HCT116 (cell line): ENCODE results near the gene SLC39A10. TPM values are rescaled to one million over a fixed set of nuclear protein-coding genes. Genes with fewer than 3 reads are reported as not detected.

Experiments
- ATAC-seq: fragments of 200-7000 bp; cut with Tn5 transposase; 2 replicates; pipeline ENCODE4 v1.9.1; 2020; ENCODE audit warnings: mild to moderate bottlenecking, moderate library complexity
- BruUV-seq: library from RNA; stranded (reverse); fragments of 400-500 nt; replicated peaks from 2 replicates; lab custom pipeline; 2021; lab: Mats Ljungman, UMichigan
- CTCF ChIA-PET: fragments of 300-600 bp; sonication (Branson Sonifier 250); formaldehyde crosslinking; loops from one replicate; lab custom pipeline; 2021; ENCODE audit warnings: antibody characterized with exemption; lab: Charles Lee
- POLR2A ChIA-PET: fragments of 300-600, 350-600 bp; sonication (Branson Sonifier 250); formaldehyde crosslinking; loops from one replicate; lab custom pipeline; 2021; ENCODE audit warnings: antibody characterized with exemption; lab: Charles Lee
- RAD21 ChIA-PET, 2 experiments: fragments of 300-600 bp; sonication (Branson Sonifier 250); formaldehyde crosslinking; loops; one replicate each; lab custom pipeline; 2023; ENCODE audit warnings: low total read pairs in 2 of 2; ENCODE audit not compliant: uncharacterized antibody in 2 of 2, unreplicated experiment in 2 of 2, low non-redundant PET in 1 of 2; lab: Charles Lee
- DNase-seq: peaks from one replicate; pipeline ENCODE4 v3.0.0-alpha.2; 2010; ENCODE audit warnings: low read depth, low spot score
- H2AFZ ChIP-seq: fragments of 200-600 bp; shearing (Covaris generic), sonication (generic); 2 replicates; pipeline ENCODE4 v1.6.1; 2017; ENCODE audit warnings: low read depth, mixed run types, mixed read lengths, antibody characterized with exemption, low read length; ENCODE audit not compliant: poor library complexity, severe bottlenecking
- H3K27ac ChIP-seq: 2 replicates; pipeline ENCODE4 v1.5.1; 2012; ENCODE audit warnings: low read depth, low read length
- H3K27me3 ChIP-seq: fragments of 200-600 bp; sonication (generic); 2 replicates; pipeline ENCODE4 v1.6.1; 2016; ENCODE audit warnings: mixed run types, low read length, mixed read lengths; ENCODE audit not compliant: insufficient read depth
- H3K36me3 ChIP-seq, 2 experiments: fragments of 200-500 bp in 1 of 2; fragments of 200-600 bp in 1 of 2; sonication (Bioruptor generic) in 1 of 2; sonication (generic) in 1 of 2; 2 replicates each; pipeline versions ENCODE4 v1.5.1 to v1.6.1; 2014 to 2016; ENCODE audit warnings: low read length in 2 of 2, inconsistent platforms in 1 of 2, mixed read lengths in 1 of 2, mixed run types in 1 of 2; ENCODE audit not compliant: insufficient read depth in 2 of 2, control insufficient read depth in 1 of 2
- H3K4me1 ChIP-seq, 2 experiments: fragments of 200-600 bp in 1 of 2; sonication (generic) in 1 of 2; 2 replicates each; pipeline versions ENCODE4 v1.5.1 to v1.6.1; 2012 to 2017; ENCODE audit warnings: low read length in 2 of 2, inconsistent platforms in 1 of 2, mild to moderate bottlenecking in 1 of 2, mixed read lengths in 1 of 2, mixed run types in 1 of 2, moderate library complexity in 1 of 2; ENCODE audit not compliant: insufficient read depth in 2 of 2, control insufficient read depth in 1 of 2
- H3K4me2 ChIP-seq: fragments of 200-600 bp; sonication (generic); 2 replicates; pipeline ENCODE4 v1.6.1; 2017; ENCODE audit warnings: mixed run types, low read length, mixed read lengths
- H3K4me3 ChIP-seq, 2 experiments: fragments of 200-600 bp in 1 of 2; sonication (generic) in 1 of 2; replicated peaks in 1 of 2; 2 replicates each; pipeline ENCODE4 v1.5.1; 2011 to 2016; ENCODE audit warnings: low read length in 2 of 2, control low read depth in 1 of 2, low read depth in 1 of 2, mild to moderate bottlenecking in 1 of 2, mixed read lengths in 1 of 2, mixed run types in 1 of 2
- H3K79me2 ChIP-seq: fragments of 200-600 bp; sonication (generic); 2 replicates; pipeline ENCODE4 v1.6.1; 2017; ENCODE audit warnings: mild to moderate bottlenecking, mixed run types, low read length, moderate library complexity, mixed read lengths; ENCODE audit not compliant: insufficient read depth
- H3K9ac ChIP-seq: fragments of 200-600 bp; sonication (generic); 2 replicates; pipeline ENCODE4 v1.6.1; 2016; ENCODE audit warnings: low read length, mixed read lengths
- H3K9me2 ChIP-seq: fragments of 200-600 bp; sonication (generic), shearing (Covaris generic); 2 replicates; pipeline ENCODE4 v1.6.1; 2017; ENCODE audit warnings: mixed run types, mild to moderate bottlenecking, moderate library complexity; ENCODE audit not compliant: insufficient read depth
- H3K9me3 ChIP-seq, 2 experiments: fragments of 200-500 bp in 1 of 2; fragments of 200-600 bp in 1 of 2; sonication (Bioruptor generic) in 1 of 2; sonication (generic) in 1 of 2; 2 replicates each; pipeline ENCODE4 v1.6.1; 2014 to 2017; ENCODE audit warnings: low read length in 2 of 2, mixed read lengths in 2 of 2, inconsistent platforms in 1 of 2, low read depth in 1 of 2, mild to moderate bottlenecking in 1 of 2, mixed run types in 1 of 2, moderate library complexity in 1 of 2; ENCODE audit not compliant: control insufficient read depth in 1 of 2, insufficient read depth in 1 of 2
- H4K20me1 ChIP-seq: fragments of 200-600 bp; sonication (generic), shearing (Covaris generic); 2 replicates; pipeline ENCODE4 v1.6.1; 2017; ENCODE audit warnings: mixed run types, mild to moderate bottlenecking, moderate library complexity; ENCODE audit not compliant: insufficient read depth
- MAX ChIP-seq: IDR thresholded peaks from 2 replicates; pipeline ENCODE4 v1.6.1; 2012
- POLR2AphosphoS5 ChIP-seq: IDR thresholded peaks from 2 replicates; pipeline ENCODE4 v1.6.1; 2011; ENCODE audit warnings: mild to moderate bottlenecking, low read depth, low read length, moderate library complexity
- SIN3A ChIP-seq: IDR thresholded peaks from 2 replicates; pipeline ENCODE4 v1.6.1; 2012; ENCODE audit warnings: low read depth
- ZBTB33 ChIP-seq: IDR thresholded peaks from 2 replicates; pipeline ENCODE4 v1.6.1; 2011; ENCODE audit warnings: mild to moderate bottlenecking, low read length, moderate library complexity; ENCODE audit not compliant: insufficient replicate concordance; ENCODE audit errors: extremely low read depth
- ZFX ChIP-seq: fragments of 450-650 bp; IDR thresholded peaks from 2 replicates; pipeline ENCODE4 v1.6.1; 2017
- intact Hi-C: fragments of 100-400 bp; cut with micrococcal nuclease; formaldehyde crosslinking; loops from 2 replicates; pipeline ENCODE4 v1.10.0; 2022
- total RNA-seq: library from RNA; stranded (reverse); gene quantifications from one replicate; pipeline ENCODE4 v1.2.1, GENCODE V29; 2021; ENCODE audit not compliant: unreplicated experiment

The SLC39A10 gene
- total RNA-seq, 1 experiment from 2014 or later: 59.0 TPM

- Histone ChIP-seq H3K4me1 (peaks cover 11 to 17% of the 10 kb centered on the region in 2 experiments; a peak in 3 of 4 replicates), H3K36me3 (no peaks in the 10 kb centered on the region), H3K9ac (peak overlapping the region; percentile 76), H2AFZ (no peak overlapping the region), H3K9me2 (no peaks in the 10 kb centered on the region), H3K4me2 (peak overlapping the region; percentile 83)
- DNase-seq: no peak
- BruUV-seq: TSS peak; percentile 42
- intact Hi-C loops: loop anchor here (5.0 kb wide), 1 partner anchor 246 kb away; no protein-coding TSS in a partner anchor
- CTCF ChIA-PET: no interaction called here
- peak; percentile 17; the same call in 1 of the 2 replicates for TF ChIP-seq SIN3A
- TF ChIP-seq MAX: peak; percentile 87
- peak; percentile 66 for TF ChIP-seq ZFX
- TF ChIP-seq ZBTB33: no peak
- TF ChIP-seq POLR2AphosphoS5: peak; percentile 37; the same call in 1 of the 2 replicates
- TF ChIP-seq, all 23 proteins: peak for 4
- H4K20me1 ChIP-seq: no peaks in the 10 kb centered on the region
- H3K27ac ChIP-seq: peak overlapping the region; percentile 87
- ATAC-seq: peak; percentile 23
- H3K79me2 ChIP-seq: peaks cover 52% of the 10 kb centered on the region
- H3K27me3 ChIP-seq: no peaks in the 10 kb centered on the region
- ChIA-PET POLR2A (interaction anchor here (1.4 to 1.8 kb wide), 2 partner anchors 8 to 124 kb away, joined by 10 to 12 read pairs; no protein-coding TSS in a partner anchor), RAD21 (no interaction called here)
- H3K4me3 ChIP-seq: peak overlapping the region; percentile 66 to 80
- H3K9me3 ChIP-seq: no peaks in the 10 kb centered on the region
Observed at GRCh38 chr2:195657634-195658540, 861 bp downstream of the SLC39A10 start.
